ENCODE results near the gene POMGNT1. TPM values are rescaled to one million over a fixed set of nuclear protein-coding genes. Genes with fewer than 3 reads are reported as not detected.

Gene POMGNT1
- total and polyA plus RNA-seq, 10 of the 15 experiments (the other 5 are each of a cell fraction or from before 2014, with no cell fraction given): 8.6 to 35.2 (median 29.5) TPM

GRCh38 chr1:46172321-46172720 is 25.9 kb downstream of the POMGNT1 start (continued):
- no peak for TF ChIP-seq EED (IDR thresholded peaks at IDR 0.05; ENCODE audit: low read depth)
- TF ChIP-seq ETV6 (conservative IDR thresholded peaks at IDR 0.05 in 1 of 2, IDR thresholded peaks at IDR 0.05 in 1 of 2; ENCODE audit: borderline replicate concordance in 1 of 2, low read depth in 1 of 2): no peak
- no peak for TF ChIP-seq BCL11A (IDR thresholded peaks at IDR 0.05; ENCODE audit: low read depth, low read length)
- TF ChIP-seq BHLHE40 (IDR thresholded peaks at IDR 0.05; ENCODE audit: borderline replicate concordance in 1 of 2, low read depth in 2 of 2, low read length in 1 of 2): no peak
- TF ChIP-seq SP1 (IDR thresholded peaks at IDR 0.05; ENCODE audit: low read depth, low read length): no peak
- no peak for TF ChIP-seq IKZF1 (conservative IDR thresholded peaks at IDR 0.05)
- no peak for TF ChIP-seq USF1 (IDR thresholded peaks at IDR 0.05; ENCODE audit: borderline replicate concordance, extremely low read length, insufficient read depth, low read depth, low read length)
- TF ChIP-seq, protein P1, sequence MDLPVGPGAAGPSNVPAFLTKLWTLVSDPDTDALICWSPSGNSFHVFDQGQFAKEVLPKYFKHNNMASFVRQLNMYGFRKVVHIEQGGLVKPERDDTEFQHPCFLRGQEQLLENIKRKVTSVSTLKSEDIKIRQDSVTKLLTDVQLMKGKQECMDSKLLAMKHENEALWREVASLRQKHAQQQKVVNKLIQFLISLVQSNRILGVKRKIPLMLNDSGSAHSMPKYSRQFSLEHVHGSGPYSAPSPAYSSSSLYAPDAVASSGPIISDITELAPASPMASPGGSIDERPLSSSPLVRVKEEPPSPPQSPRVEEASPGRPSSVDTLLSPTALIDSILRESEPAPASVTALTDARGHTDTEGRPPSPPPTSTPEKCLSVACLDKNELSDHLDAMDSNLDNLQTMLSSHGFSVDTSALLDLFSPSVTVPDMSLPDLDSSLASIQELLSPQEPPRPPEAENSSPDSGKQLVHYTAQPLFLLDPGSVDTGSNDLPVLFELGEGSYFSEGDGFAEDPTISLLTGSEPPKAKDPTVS (IDR thresholded peaks at IDR 0.05; ENCODE audit: low read depth, low read length): no peak
- TF ChIP-seq BCL3 (IDR thresholded peaks at IDR 0.05; ENCODE audit: borderline replicate concordance, insufficient read depth, low read depth, low read length, poor library complexity, severe bottlenecking): no peak
